Fibroblast of the conjunctiva (primary cell): ENCODE results near the gene RLN1.
"Not testable (repeated sequence)": the region's sequence is repeated elsewhere in the genome, so short reads cannot be mapped to it uniquely, and the experiment has no call there.

ENCODE experiments used
- DNase-seq: peaks from one replicate; pipeline ENCODE4 v3.0.0-alpha.2; 2010; ENCODE audit warnings: low read depth

The RLN1 gene

DNA sequence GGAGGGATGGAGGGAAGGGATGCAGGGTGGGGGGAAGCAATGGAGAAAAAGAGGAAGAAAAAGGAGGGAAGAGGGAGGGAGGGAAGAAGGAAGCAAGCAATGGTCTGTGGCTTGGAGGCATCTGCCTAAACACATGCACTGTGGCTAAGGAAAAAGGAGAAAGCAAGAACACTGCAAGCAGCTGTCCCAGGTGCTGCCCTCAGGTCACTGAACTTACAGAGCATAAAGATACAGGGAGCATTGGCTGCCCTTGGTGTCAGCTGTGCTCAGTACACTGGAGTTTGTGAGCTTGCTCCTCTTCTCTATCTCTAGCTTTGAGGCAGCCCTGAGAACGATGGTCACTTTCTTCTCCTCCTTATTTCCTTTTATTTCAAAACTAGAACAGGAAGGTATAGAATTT lies 18.1 kb downstream of the RLN1 start:
- not testable (repeated sequence) for DNase-seq

DNA sequence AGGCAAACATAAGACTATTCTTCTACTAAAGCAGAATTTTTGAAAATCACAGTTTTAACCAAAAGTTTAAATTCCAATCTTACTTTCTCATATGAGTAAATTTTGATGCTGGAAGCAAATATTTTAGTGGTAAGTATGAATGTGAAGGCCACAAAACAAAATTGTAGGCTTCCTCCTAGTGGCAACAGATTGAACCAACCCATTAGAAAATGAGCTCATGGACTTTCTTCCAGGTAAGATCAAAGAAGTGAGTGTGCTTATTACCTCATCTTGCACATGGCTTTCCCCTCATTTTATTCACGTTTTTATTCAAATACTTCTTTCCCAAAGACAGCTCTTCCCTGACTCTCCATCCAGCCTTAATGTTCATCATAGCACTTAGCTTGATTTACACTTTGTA lies 18.6 kb downstream of the RLN1 start:
- no peak for DNase-seq

DNA sequence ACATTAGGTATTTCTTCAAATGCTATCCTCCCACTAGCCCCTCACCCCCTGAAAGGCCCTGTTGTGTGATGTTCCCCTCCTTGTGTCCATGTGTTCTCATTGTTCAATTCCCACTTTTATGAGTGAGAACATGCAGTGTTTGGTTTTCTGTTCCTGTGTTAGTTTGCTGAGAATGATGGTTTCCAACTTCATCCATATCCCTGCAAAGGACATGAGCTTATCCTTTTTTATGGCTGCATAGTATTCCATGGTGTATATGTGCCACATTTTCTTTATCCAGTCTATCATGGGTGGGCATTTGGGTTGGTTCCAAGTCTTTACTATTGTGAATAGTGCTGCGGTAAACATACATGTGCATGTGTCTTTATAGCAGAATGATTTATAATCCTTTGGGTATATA lies 23.3 kb downstream of the RLN1 start:
- DNase-seq, result not testable (repeated sequence)

DNA sequence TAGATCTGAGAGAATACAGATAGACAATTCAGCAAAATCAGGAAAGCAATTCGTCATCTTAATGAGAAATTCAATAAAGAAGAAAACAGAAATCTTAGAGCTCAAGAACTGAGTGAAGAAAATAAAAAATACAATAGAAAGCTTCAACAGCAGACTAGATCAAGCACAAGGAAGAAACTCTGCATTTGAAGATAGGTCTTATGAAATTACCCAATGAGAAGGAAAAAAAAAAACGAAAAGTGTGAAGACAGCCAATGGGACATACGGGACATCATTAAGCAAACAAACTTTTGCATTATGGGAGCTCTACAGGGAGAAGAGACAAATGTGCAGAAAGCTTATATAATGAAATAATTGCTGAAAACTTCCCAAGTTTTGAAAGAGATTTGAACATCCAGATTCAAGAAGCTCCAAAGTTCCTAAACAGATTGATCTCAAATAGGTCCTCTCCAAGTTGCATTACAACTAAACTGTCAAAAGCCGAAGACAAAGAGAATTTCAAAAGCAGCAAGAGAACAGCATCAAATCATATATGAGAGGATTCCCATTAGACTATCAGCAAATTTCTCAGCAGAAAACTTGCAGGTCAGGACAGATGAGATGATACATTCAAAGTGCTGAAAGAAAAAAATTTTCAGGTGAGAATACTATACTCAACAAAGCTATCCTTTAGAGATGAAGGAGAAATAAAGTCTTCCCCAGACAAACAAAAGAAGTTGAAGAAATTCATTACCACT lies 24.3 kb downstream of the RLN1 start:
- no peak for DNase-seq

DNA sequence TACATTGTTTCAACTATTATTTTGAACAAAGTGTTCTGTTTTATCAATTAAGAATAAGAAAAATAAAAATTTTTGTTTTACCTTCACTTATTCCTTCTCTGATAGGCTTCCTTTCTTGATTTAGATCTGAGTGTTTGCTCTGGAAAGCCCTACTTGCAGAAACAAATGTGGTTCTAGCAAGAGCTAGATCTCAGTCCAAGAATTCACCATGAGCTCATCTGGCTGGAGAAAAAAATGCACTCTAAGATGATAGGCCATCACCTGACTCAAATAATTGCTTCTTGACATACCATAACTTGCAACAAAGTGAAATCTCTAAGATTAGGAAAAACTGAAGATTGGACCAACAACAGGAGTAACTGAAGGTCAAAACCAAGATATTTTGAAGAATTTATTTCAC lies 28.8 kb downstream of the RLN1 start:
- DNase-seq, result no peak

DNA sequence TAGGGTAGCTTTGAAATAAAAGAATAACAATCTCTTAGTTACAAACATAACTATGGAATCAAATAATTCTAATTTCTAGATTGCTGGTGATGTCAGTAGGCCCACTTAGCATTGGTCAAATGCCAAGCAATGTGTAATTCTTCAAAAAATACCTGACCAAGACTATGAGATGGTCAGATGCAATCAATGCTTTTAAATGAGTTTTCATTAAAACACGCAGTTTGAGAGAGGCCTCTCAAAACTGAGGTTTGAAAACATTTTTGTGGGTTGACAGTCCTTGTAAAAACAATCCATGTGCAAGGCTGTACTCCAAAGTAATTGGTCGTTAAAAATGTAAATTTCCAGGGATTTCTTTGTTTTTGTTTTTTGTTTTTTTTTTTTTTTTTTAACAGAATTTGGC lies 33.9 kb downstream of the RLN1 start:
- no peak for DNase-seq

DNA sequence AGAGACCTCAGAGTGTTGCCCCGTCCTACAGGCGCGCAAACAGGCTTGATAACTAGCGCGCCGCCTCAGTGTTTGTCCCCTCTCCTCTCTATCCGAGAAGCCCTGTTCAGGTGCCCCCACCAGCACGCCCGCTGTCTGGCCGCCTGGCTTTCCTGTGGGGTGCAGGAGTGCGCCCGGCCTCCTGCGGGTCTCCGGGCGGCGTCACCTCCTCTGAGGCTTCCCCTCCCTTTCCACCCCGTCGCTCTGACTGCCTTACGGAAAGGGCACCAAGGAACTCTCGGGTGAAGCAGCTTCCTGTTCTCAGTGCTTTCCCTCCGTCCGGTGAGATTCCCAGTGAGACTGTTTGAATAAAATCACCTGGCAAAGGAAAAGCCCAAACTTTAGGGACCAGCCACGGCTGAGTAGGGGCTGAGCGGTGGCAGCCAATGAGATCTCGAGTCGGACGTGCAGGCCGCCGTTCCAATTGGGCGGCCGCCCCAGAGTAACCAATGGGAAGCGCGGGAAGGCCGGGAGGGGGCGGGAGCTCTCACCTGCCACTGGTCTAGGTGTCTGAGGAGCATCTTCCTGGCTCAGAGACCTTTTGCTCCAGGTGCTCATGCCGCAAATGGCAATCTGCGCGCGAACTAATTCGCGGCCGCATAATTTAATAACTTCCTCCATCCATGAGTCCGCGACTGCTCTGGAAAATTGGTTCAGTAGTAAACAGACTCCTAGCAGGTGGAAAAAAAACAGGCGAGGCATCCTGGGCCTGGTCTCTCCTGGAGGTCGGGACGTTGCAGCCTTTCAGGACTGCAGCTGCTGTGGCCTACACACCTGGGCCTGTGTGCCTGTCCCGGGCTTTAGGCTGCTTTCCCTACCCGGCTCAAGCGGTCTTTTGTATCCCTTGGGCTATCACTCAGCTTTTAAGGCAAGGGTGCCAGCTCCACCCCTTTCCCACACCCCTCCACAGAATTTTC lies 35.6 kb downstream of the RLN1 start, which contains the start of gene RLN2:
Gene RLN2, minus strand, starts transcription at position 877 of the 956 bp plus-strand sequence. Its CDS starts 136 bp downstream, at position 741.
- DNase-seq, result not testable (repeated sequence)

DNA sequence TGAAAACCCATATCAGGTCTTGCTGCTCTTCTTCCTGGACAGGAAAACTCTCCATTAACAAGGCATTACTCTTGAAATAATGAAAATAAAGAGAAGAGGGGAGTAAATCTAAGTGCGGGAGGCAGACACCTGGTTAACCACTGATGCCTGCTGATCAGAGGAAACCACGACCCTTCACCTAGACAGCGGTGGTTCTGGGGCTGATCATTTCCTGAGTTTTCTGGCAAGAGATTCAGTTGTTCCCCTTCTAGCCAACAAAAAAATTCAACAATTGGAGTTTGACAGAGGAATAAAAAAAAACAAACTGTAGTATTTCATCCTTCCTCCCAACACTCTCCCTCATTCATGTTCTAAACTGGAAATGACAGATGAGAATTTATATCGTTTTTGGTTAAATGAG lies 38.1 kb downstream of the RLN1 start:
- DNase-seq, result no peak

DNA sequence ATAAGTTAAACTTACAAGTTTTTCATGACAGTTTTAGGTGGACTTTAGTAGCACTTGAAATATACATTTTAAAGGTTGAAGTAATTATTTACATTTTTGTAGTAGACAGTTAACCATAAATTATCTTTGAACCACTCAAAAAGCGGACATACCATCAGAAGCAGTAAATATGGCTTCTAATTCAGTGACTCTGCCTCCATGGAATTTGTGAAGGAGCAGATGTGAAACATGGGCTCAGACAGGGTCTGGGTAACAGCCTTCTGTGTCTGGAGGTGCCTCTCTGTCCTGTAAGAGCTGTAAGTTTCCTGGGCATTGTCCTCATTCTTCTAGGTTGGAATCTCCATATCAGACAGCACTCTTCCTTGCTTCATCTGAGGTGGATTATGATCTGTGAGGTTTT lies 47.5 kb downstream of the RLN1 start:
- no peak for DNase-seq

DNA sequence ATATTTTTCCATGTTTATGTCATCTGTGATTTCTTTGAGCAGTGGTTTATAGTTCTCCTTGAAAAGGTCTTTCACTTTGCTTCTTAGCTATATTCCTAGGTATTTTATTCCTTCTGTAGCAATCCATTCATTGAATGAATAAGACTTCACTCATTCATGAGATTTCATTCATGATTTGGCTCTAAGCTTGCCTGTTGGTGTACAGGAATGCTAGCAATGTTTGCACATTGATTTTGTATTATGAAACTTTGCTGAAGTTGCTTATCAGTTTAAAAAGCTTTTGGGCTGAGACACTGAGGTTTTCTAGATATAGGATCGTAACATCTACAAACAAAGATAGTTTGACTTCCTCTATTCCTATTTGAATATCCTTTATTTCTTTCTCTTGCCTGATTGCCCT lies 51.1 kb downstream of the RLN1 start:
- DNase-seq, result no peak

DNA sequence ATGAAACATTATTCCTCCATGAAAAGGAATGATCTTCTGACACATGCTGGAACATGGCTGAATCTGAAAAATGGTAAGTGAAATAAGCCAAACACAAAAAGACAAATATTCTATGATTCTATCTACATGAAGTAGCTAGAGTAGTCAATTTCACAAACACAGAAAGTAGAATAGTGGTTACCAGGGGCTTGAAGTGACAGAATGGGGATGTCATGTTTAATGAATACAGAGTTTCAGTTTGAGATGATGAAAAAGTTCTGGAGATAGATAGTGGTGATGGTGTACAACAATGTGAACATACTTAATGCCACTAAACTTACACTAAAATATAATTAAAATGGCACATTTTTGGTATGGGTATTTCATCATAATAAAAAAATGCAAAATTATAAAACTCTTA lies 53.4 kb downstream of the RLN1 start:
- no peak for DNase-seq
